ENCODE results near the gene HECTD4.
"Not testable (repeated sequence)": the region's sequence is repeated elsewhere in the genome, so short reads cannot be mapped to it uniquely, and the experiment has no call there.

HECTD4 gene

DNA sequence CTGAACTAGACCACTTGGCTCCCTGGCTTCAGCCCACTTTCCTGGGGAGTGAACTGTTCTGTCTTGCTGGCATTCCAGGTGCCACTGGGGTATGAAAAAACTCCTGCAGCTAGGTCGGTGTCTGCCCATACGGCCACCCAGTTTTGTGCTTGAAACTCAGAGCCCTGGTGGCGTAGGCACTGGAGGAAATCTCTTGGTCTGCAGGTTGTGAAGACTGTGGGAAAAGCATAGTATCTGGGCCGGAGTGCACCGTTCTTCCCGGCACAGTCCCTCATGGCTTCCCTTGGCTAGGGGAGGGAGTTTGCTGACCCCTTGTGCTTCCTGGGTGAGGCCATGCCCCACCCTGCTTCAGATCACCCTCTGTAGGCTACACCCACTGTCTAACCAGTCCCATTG lies 223.1 kb downstream of the HECTD4 start:
- H2BK15ac ChIP-seq (ENCODE audit: low read length): no peak overlapping the region
- H3K4me1 ChIP-seq (ENCODE audit: control insufficient read depth in 2 of 2, insufficient read depth in 1 of 2, low read depth in 1 of 2, low read length in 2 of 2): no peaks in the 10 kb centered on the region
- peaks cover 21 to 67% of the 10 kb centered on the region in 2 donors for H3K36me3 ChIP-seq (replicated peaks in 1 of 2; ENCODE audit: control insufficient read depth in 2 of 2, insufficient read depth in 2 of 2, low read length in 2 of 2)
- no peak overlapping the region for H3K14ac ChIP-seq (ENCODE audit: low read length)
- no peak overlapping the region for H3K4me3 ChIP-seq (ENCODE audit: low read length in 2 of 2)
- no peak overlapping the region for H3K23ac ChIP-seq (ENCODE audit: low read depth, low read length, poor library complexity)
- no peak overlapping the region for H3K18ac ChIP-seq (ENCODE audit: low read length)
- H2AFZ ChIP-seq (ENCODE audit: low read length): no peak overlapping the region
- H3K9ac ChIP-seq (ENCODE audit: low read depth, low read length, poor library complexity): no peak overlapping the region
- H3K4ac ChIP-seq (ENCODE audit: low read length): no peak overlapping the region
- H2BK5ac ChIP-seq (ENCODE audit: low read length): no peak overlapping the region
- H4K91ac ChIP-seq (ENCODE audit: low read depth, low read length, poor library complexity): no peak overlapping the region
- H3K27me3 ChIP-seq (ENCODE audit: control insufficient read depth in 3 of 3, insufficient read depth in 3 of 3, low read depth in 1 of 3, low read length in 3 of 3): no peaks in the 10 kb centered on the region
- H3K79me1 ChIP-seq (ENCODE audit: low read depth, low read length): no peaks in the 10 kb centered on the region
- no CpG with 5 or more reads among the region's 6 CpGs for WGBS, 2 donors (ENCODE audit: extremely low coverage in 2 of 2, insufficient read length in 2 of 2, insufficient replicate concordance in 1 of 2)
- no peak overlapping the region for H2AK5ac ChIP-seq (ENCODE audit: low read depth, low read length)
- H3K4me2 ChIP-seq (ENCODE audit: insufficient read depth, low read length, poor library complexity, severe bottlenecking): no peak overlapping the region
- H2BK12ac ChIP-seq (ENCODE audit: low read length): no peak overlapping the region
- no peak overlapping the region for H3K27ac ChIP-seq (replicated peaks; ENCODE audit: low read length)
- H4K8ac ChIP-seq (ENCODE audit: low read depth, low read length): no peak overlapping the region
- H3K9me3 ChIP-seq (replicated peaks in 1 of 2; ENCODE audit: control insufficient read depth in 2 of 2, insufficient read depth in 1 of 2, low read depth in 1 of 2, low read length in 2 of 2): peaks cover 17 to 26% of the 10 kb centered on the region in 2 donors
- no peak for DNase-seq (ENCODE audit: low spot score)
- H2BK120ac ChIP-seq (ENCODE audit: low read depth, low read length): no peak overlapping the region

- H2BK12ac ChIP-seq (ENCODE audit: low read length); H4K91ac ChIP-seq (ENCODE audit: low read depth, low read length, poor library complexity); H3K4me3 ChIP-seq (ENCODE audit: low read length in 2 of 2); H3K79me1 ChIP-seq (ENCODE audit: low read depth, low read length); H2BK120ac ChIP-seq (ENCODE audit: low read depth, low read length); H3K18ac ChIP-seq (ENCODE audit: low read length); H2AK5ac ChIP-seq (ENCODE audit: low read depth, low read length); H3K4me1 ChIP-seq (ENCODE audit: control insufficient read depth in 2 of 2, insufficient read depth in 1 of 2, low read depth in 1 of 2, low read length in 2 of 2); DNase-seq (ENCODE audit: low spot score); H3K9ac ChIP-seq (ENCODE audit: low read depth, low read length, poor library complexity); H4K8ac ChIP-seq (ENCODE audit: low read depth, low read length); H3K4ac ChIP-seq (ENCODE audit: low read length); H3K14ac ChIP-seq (ENCODE audit: low read length); H3K27ac ChIP-seq (replicated peaks; ENCODE audit: low read length); H3K27me3 ChIP-seq (ENCODE audit: control insufficient read depth in 3 of 3, insufficient read depth in 3 of 3, low read depth in 1 of 3, low read length in 3 of 3); H2BK5ac ChIP-seq (ENCODE audit: low read length); H3K23ac ChIP-seq (ENCODE audit: low read depth, low read length, poor library complexity); H2AFZ ChIP-seq (ENCODE audit: low read length); H3K4me2 ChIP-seq (ENCODE audit: insufficient read depth, low read length, poor library complexity, severe bottlenecking); H2BK15ac ChIP-seq (ENCODE audit: low read length): not testable (repeated sequence)
- H3K36me3 ChIP-seq (replicated peaks in 1 of 2; ENCODE audit: control insufficient read depth in 2 of 2, insufficient read depth in 2 of 2, low read length in 2 of 2): peaks cover 25 to 67% of the 10 kb centered on the region in 2 donors
- no CpG with 5 or more reads among the region's 11 CpGs for WGBS, 2 donors (ENCODE audit: extremely low coverage in 2 of 2, insufficient read length in 2 of 2, insufficient replicate concordance in 1 of 2)
- H3K9me3 ChIP-seq (replicated peaks in 1 of 2; ENCODE audit: control insufficient read depth in 2 of 2, insufficient read depth in 1 of 2, low read depth in 1 of 2, low read length in 2 of 2): peaks cover 19 to 26% of the 10 kb centered on the region in 2 donors
These were observed 223.6 kb downstream of the HECTD4 start for GRCh38 chr12:112158461-112159145.

- DNase-seq (ENCODE audit: low spot score): no peak
- Histone ChIP-seq H3K9me3 (replicated peaks in 1 of 2; ENCODE audit: control insufficient read depth in 2 of 2, insufficient read depth in 1 of 2, low read depth in 1 of 2, low read length in 2 of 2) (peaks cover 5 to 10% of the 10 kb centered on the region in 2 donors), H4K91ac (ENCODE audit: low read depth, low read length, poor library complexity) (no peak overlapping the region), H3K23ac (ENCODE audit: low read depth, low read length, poor library complexity) (no peak overlapping the region), H2AK5ac (ENCODE audit: low read depth, low read length) (no peak overlapping the region), H3K4me1 (ENCODE audit: control insufficient read depth in 2 of 2, insufficient read depth in 1 of 2, low read depth in 1 of 2, low read length in 2 of 2) (no peaks in the 10 kb centered on the region), H3K14ac (ENCODE audit: low read length) (no peak overlapping the region), H3K4me2 (ENCODE audit: insufficient read depth, low read length, poor library complexity, severe bottlenecking) (no peak overlapping the region), H3K4ac (ENCODE audit: low read length) (no peak overlapping the region), H4K8ac (ENCODE audit: low read depth, low read length) (no peak overlapping the region), H3K4me3 (ENCODE audit: low read length in 2 of 2) (no peak overlapping the region), H2BK12ac (ENCODE audit: low read length) (no peak overlapping the region), H3K18ac (ENCODE audit: low read length) (no peak overlapping the region), H2AFZ (ENCODE audit: low read length) (no peak overlapping the region), H3K27ac (replicated peaks; ENCODE audit: low read length) (no peak overlapping the region), H3K36me3 (replicated peaks in 1 of 2; ENCODE audit: control insufficient read depth in 2 of 2, insufficient read depth in 2 of 2, low read length in 2 of 2) (peaks cover 31 to 66% of the 10 kb centered on the region in 2 donors), H2BK15ac (ENCODE audit: low read length) (no peak overlapping the region), H2BK5ac (ENCODE audit: low read length) (no peak overlapping the region), H2BK120ac (ENCODE audit: low read depth, low read length) (no peak overlapping the region), H3K9ac (ENCODE audit: low read depth, low read length, poor library complexity) (no peak overlapping the region), H3K27me3 (ENCODE audit: control insufficient read depth in 3 of 3, insufficient read depth in 3 of 3, low read depth in 1 of 3, low read length in 3 of 3) (no peaks in the 10 kb centered on the region), H3K79me1 (ENCODE audit: low read depth, low read length) (no peaks in the 10 kb centered on the region)
- no CpG with 5 or more reads among the region's 8 CpGs for WGBS, 2 donors (ENCODE audit: extremely low coverage in 2 of 2, insufficient read length in 2 of 2, insufficient replicate concordance in 1 of 2)
These were observed 228.4 kb downstream of the HECTD4 start for GRCh38 chr12:112153893-112154219.

- no peak overlapping the region for H3K18ac ChIP-seq (ENCODE audit: low read length)
- H2AK5ac ChIP-seq (ENCODE audit: low read depth, low read length): no peak overlapping the region
- H3K4ac ChIP-seq (ENCODE audit: low read length): no peak overlapping the region
- no peak overlapping the region for H3K14ac ChIP-seq (ENCODE audit: low read length)
- H3K23ac ChIP-seq (ENCODE audit: low read depth, low read length, poor library complexity): no peak overlapping the region
- H3K79me1 ChIP-seq (ENCODE audit: low read depth, low read length): no peaks in the 10 kb centered on the region
- no CpG with 5 or more reads among the region's 11 CpGs for WGBS, 2 donors (ENCODE audit: extremely low coverage in 2 of 2, insufficient read length in 2 of 2, insufficient replicate concordance in 1 of 2)
- no peak overlapping the region for H4K91ac ChIP-seq (ENCODE audit: low read depth, low read length, poor library complexity)
- DNase-seq (ENCODE audit: low spot score): no peak
- no peak overlapping the region for H3K27ac ChIP-seq (replicated peaks; ENCODE audit: low read length)
- H3K9me3 ChIP-seq (replicated peaks in 1 of 2; ENCODE audit: control insufficient read depth in 2 of 2, insufficient read depth in 1 of 2, low read depth in 1 of 2, low read length in 2 of 2): peaks cover 3 to 5% of the 10 kb centered on the region in 2 donors
- H4K8ac ChIP-seq (ENCODE audit: low read depth, low read length): no peak overlapping the region
- H2BK120ac ChIP-seq (ENCODE audit: low read depth, low read length): no peak overlapping the region
- no peaks in the 10 kb centered on the region for H3K4me1 ChIP-seq (ENCODE audit: control insufficient read depth in 2 of 2, insufficient read depth in 1 of 2, low read depth in 1 of 2, low read length in 2 of 2)
- no peak overlapping the region for H2BK12ac ChIP-seq (ENCODE audit: low read length)
- H2BK15ac ChIP-seq (ENCODE audit: low read length): no peak overlapping the region
- no peaks in the 10 kb centered on the region for H3K27me3 ChIP-seq (ENCODE audit: control insufficient read depth in 3 of 3, insufficient read depth in 3 of 3, low read depth in 1 of 3, low read length in 3 of 3)
- no peak overlapping the region for H2AFZ ChIP-seq (ENCODE audit: low read length)
- H3K4me2 ChIP-seq (ENCODE audit: insufficient read depth, low read length, poor library complexity, severe bottlenecking): no peak overlapping the region
- peak overlapping the region in 1 of 2 donors; percentile 52 for H3K4me3 ChIP-seq (ENCODE audit: low read length in 2 of 2)
- no peak overlapping the region for H3K9ac ChIP-seq (ENCODE audit: low read depth, low read length, poor library complexity)
- H3K36me3 ChIP-seq (replicated peaks in 1 of 2; ENCODE audit: control insufficient read depth in 2 of 2, insufficient read depth in 2 of 2, low read length in 2 of 2): peaks cover 35 to 65% of the 10 kb centered on the region in 2 donors
- H2BK5ac ChIP-seq (ENCODE audit: low read length): no peak overlapping the region
These were observed 228.9 kb downstream of the HECTD4 start for GRCh38 chr12:112153181-112153892.

Data from neuronal stem cell (in vitro differentiated cells).